Erythroblast (primary cell): Measurements from ENCODE around the gene RBFOX2.

Source experiments
- GATA1 ChIP-seq: IDR thresholded peaks from 2 replicates; pipeline ENCODE4 v1.6.1; 2011; ENCODE audit warnings: low read depth, mild to moderate bottlenecking, control low read depth, low read length, moderate library complexity
- POLR2A ChIP-seq: IDR thresholded peaks from 2 replicates; pipeline ENCODE4 v1.6.1; 2011; ENCODE audit warnings: mild to moderate bottlenecking, low read length

GRCh38 chr22:35998748-35999147 lies 29.9 kb downstream of the RBFOX2 start:
- no peak for TF ChIP-seq POLR2A
- TF ChIP-seq GATA1: no peak
